ENCODE data around the gene PARM1.

The PARM1 gene

GRCh38 chr4:75099321-75099720 lies 166.4 kb downstream of the PARM1 start:
- DNase-seq, result no peak
